H1 (cell line): ENCODE measurements around the gene MPPED1. TPM values are rescaled to one million over a fixed set of nuclear protein-coding genes. Genes with fewer than 3 reads are reported as not detected.

Source experiments
- CTCF ChIA-PET: fragments of 300-600 bp; sonication (Branson Sonifier 250); formaldehyde crosslinking; loops from one replicate; lab custom pipeline; 2021; ENCODE audit not compliant: partially characterized antibody; lab: Charles Lee
- POLR2A ChIA-PET: fragments of 300-600 bp; sonication (Branson Sonifier 250); formaldehyde crosslinking; loops from one replicate; lab custom pipeline; 2021; ENCODE audit warnings: inconsistent platforms; ENCODE audit not compliant: partially characterized antibody; lab: Charles Lee
- DNase-seq, 2 experiments: peaks; one replicate each; pipeline versions ENCODE4 v3.0.0 to v3.0.0-alpha.2; 2010 to 2022; ENCODE audit warnings: low spot score in 2 of 2, low read depth in 1 of 2, mixed read lengths in 1 of 2
- FAIRE-seq: peaks from 2 replicates; lab custom pipeline; 2011; peaks lifted over from hg19 to GRCh38; lab: Jason Lieb, UNC
- H2AFZ ChIP-seq: 2 replicates; pipeline ENCODE4 v1.8.1; 2012; ENCODE audit warnings: low read length, inconsistent platforms
- H2AK5ac ChIP-seq: 2 replicates; pipeline ENCODE4 v1.6.1; 2013; ENCODE audit warnings: low read depth, low read length
- H2BK120ac ChIP-seq: replicated peaks from 2 replicates; pipeline ENCODE3; 2013; ENCODE audit warnings: low read depth, low read length, inconsistent platforms
- H2BK12ac ChIP-seq: 2 replicates; pipeline ENCODE4 v1.6.1; 2013; ENCODE audit warnings: low read depth, low read length
- H2BK15ac ChIP-seq: 2 replicates; pipeline ENCODE4 v1.6.1; 2013; ENCODE audit warnings: low read length
- H2BK20ac ChIP-seq: 2 replicates; pipeline ENCODE4 v1.6.1; 2013; ENCODE audit warnings: low read length
- H2BK5ac ChIP-seq: 2 replicates; pipeline ENCODE4 v1.6.1; 2013; ENCODE audit warnings: low read depth, low read length
- H3K14ac ChIP-seq: 2 replicates; pipeline ENCODE4 v1.6.1; 2013; ENCODE audit warnings: inconsistent platforms; ENCODE audit not compliant: insufficient read length
- H3K18ac ChIP-seq: 2 replicates; pipeline ENCODE4 v1.6.1; 2013; ENCODE audit warnings: low read length; ENCODE audit errors: extremely low read depth
- H3K23ac ChIP-seq: 2 replicates; pipeline ENCODE4 v1.6.1; 2013; ENCODE audit warnings: inconsistent platforms; ENCODE audit not compliant: insufficient read length
- H3K23me2 ChIP-seq: 2 replicates; pipeline ENCODE4 v1.6.1; 2013; ENCODE audit warnings: low read depth, low read length
- H3K27ac ChIP-seq: 2 replicates; pipeline ENCODE4 v1.6.1; 2011; ENCODE audit warnings: low read depth, low read length, inconsistent platforms
- H3K27me3 ChIP-seq, 4 experiments: replicated peaks in 1 of 4; 1 replicate in 1 of 4; 2 replicates in 3 of 4; pipeline versions ENCODE4 v1.6.1 to v1.8.1; 2011 to 2013; ENCODE audit warnings: low read length in 3 of 4, mild to moderate bottlenecking in 3 of 4, inconsistent platforms in 2 of 4, mixed read lengths in 2 of 4, moderate library complexity in 1 of 4; ENCODE audit not compliant: control insufficient read depth in 3 of 4, insufficient read depth in 3 of 4; ENCODE audit errors: extremely low read depth in 1 of 4
- H3K36me3 ChIP-seq, 4 experiments: 2 replicates each; pipeline versions ENCODE4 v1.6.1 to v1.8.1; 2011 to 2013; ENCODE audit warnings: mild to moderate bottlenecking in 4 of 4, low read length in 3 of 4, moderate library complexity in 2 of 4, control low read depth in 1 of 4, inconsistent platforms in 1 of 4; ENCODE audit not compliant: insufficient read depth in 4 of 4, control insufficient read depth in 2 of 4
- H3K4ac ChIP-seq: replicated peaks from 2 replicates; pipeline ENCODE3; 2013; ENCODE audit warnings: low read length, low read depth, mixed read lengths, inconsistent platforms; ENCODE audit not compliant: insufficient read length
- H3K4me1 ChIP-seq, 4 experiments: replicated peaks in 1 of 4; 1 replicate in 1 of 4; 2 replicates in 3 of 4; pipeline versions ENCODE4 v1.6.1 to v1.8.1; 2011 to 2013; ENCODE audit warnings: low read length in 3 of 4, inconsistent platforms in 2 of 4, mixed read lengths in 1 of 4; ENCODE audit not compliant: insufficient read depth in 4 of 4, control insufficient read depth in 3 of 4
- H3K4me2 ChIP-seq, 2 experiments: 2 replicates each; pipeline versions ENCODE4 v1.6.1 to v1.8.1; 2011 to 2013; ENCODE audit warnings: low read depth in 2 of 2, low read length in 2 of 2, control low read depth in 1 of 2, inconsistent platforms in 1 of 2, mild to moderate bottlenecking in 1 of 2; ENCODE audit not compliant: insufficient read depth in 1 of 2
- H3K4me3 ChIP-seq, 4 experiments: fragments of 200-600, 300-600 bp in 1 of 4; sonication (generic), shearing (Covaris generic), sonication (Bioruptor Twin) in 1 of 4; 2 replicates each; pipeline versions ENCODE4 v1.5.1 to v1.8.1; 2011 to 2016; ENCODE audit warnings: low read length in 4 of 4, low read depth in 3 of 4, control low read depth in 2 of 4, inconsistent platforms in 2 of 4, mild to moderate bottlenecking in 2 of 4, mixed read lengths in 1 of 4, moderate library complexity in 1 of 4; ENCODE audit not compliant: insufficient read depth in 2 of 4; ENCODE audit errors: extremely low read depth in 1 of 4
- H3K56ac ChIP-seq: replicated peaks from 2 replicates; pipeline ENCODE3; 2013; ENCODE audit warnings: low read depth, mild to moderate bottlenecking, mixed read lengths, low read length, inconsistent platforms; ENCODE audit not compliant: insufficient read length
- H3K79me1 ChIP-seq: 2 replicates; pipeline ENCODE4 v1.6.1; 2013; ENCODE audit warnings: low read depth, low read length, control low read depth
- H3K79me2 ChIP-seq, 2 experiments: 2 replicates each; pipeline versions ENCODE4 v1.6.1 to v1.8.1; 2012 to 2013; ENCODE audit warnings: low read length in 2 of 2, mild to moderate bottlenecking in 2 of 2, inconsistent platforms in 1 of 2; ENCODE audit not compliant: insufficient read depth in 2 of 2, control insufficient read depth in 1 of 2
- H3K9ac ChIP-seq, 4 experiments: replicated peaks in 1 of 4; 1 replicate in 1 of 4; 2 replicates in 3 of 4; pipeline versions ENCODE4 v1.6.1 to v1.8.1; 2011 to 2013; ENCODE audit warnings: low read depth in 3 of 4, low read length in 3 of 4, control low read depth in 2 of 4, mild to moderate bottlenecking in 2 of 4, moderate library complexity in 2 of 4, inconsistent platforms in 1 of 4; ENCODE audit errors: extremely low read depth in 1 of 4
- H3K9me3 ChIP-seq, 2 experiments: 2 replicates each; pipeline versions ENCODE4 v1.6.1 to v1.8.1; 2012 to 2013; ENCODE audit warnings: mild to moderate bottlenecking in 2 of 2, moderate library complexity in 2 of 2, control low read depth in 1 of 2, inconsistent platforms in 1 of 2, low read depth in 1 of 2, low read length in 1 of 2, mixed read lengths in 1 of 2; ENCODE audit not compliant: insufficient read depth in 2 of 2
- H4K20me1 ChIP-seq, 2 experiments: replicated peaks in 1 of 2; 2 replicates each; pipeline versions ENCODE3 to v1.8.1; 2011 to 2013; ENCODE audit warnings: inconsistent platforms in 2 of 2, low read length in 2 of 2, mild to moderate bottlenecking in 1 of 2; ENCODE audit not compliant: insufficient read depth in 2 of 2, control insufficient read depth in 1 of 2
- H4K5ac ChIP-seq: 2 replicates; pipeline ENCODE4 v1.6.1; 2013; ENCODE audit warnings: low read length, low read depth, mixed read lengths, inconsistent platforms; ENCODE audit not compliant: insufficient read length
- H4K8ac ChIP-seq: 2 replicates; pipeline ENCODE4 v1.8.0; 2013; ENCODE audit warnings: mild to moderate bottlenecking, moderate library complexity, low read length, inconsistent platforms; ENCODE audit not compliant: insufficient read depth; ENCODE audit errors: extremely low read depth
- H4K91ac ChIP-seq: replicated peaks from 2 replicates; pipeline ENCODE3; 2013; ENCODE audit warnings: low read length, mixed read lengths, inconsistent platforms; ENCODE audit not compliant: insufficient read length
- GABPA ChIP-seq: IDR thresholded peaks from 2 replicates; pipeline ENCODE4 v1.6.1; 2011; ENCODE audit warnings: mild to moderate bottlenecking, low read length, moderate library complexity, borderline replicate concordance; ENCODE audit not compliant: insufficient read depth
- KDM1A ChIP-seq: fragments of 200-600, 300-600 bp; sonication (generic); IDR thresholded peaks from 2 replicates; pipeline ENCODE4 v1.7.1; 2016; ENCODE audit warnings: mild to moderate bottlenecking, low read length, borderline replicate concordance
- KDM4A ChIP-seq: IDR thresholded peaks from one replicate; pipeline ENCODE4 v1.7.1; 2012; ENCODE audit warnings: low read depth, mild to moderate bottlenecking, moderate library complexity, low read length, inconsistent platforms; ENCODE audit not compliant: severe bottlenecking
- MAFK ChIP-seq: IDR thresholded peaks from 2 replicates; pipeline ENCODE4 v1.6.1; 2012; ENCODE audit warnings: low read depth, mild to moderate bottlenecking, improper control_type of control experiment, low read length
- NANOG ChIP-seq: IDR thresholded peaks from 2 replicates; pipeline ENCODE4 v1.6.1; 2011; ENCODE audit warnings: low read length, low read depth, mild to moderate bottlenecking, inconsistent platforms; ENCODE audit not compliant: insufficient read depth, poor library complexity, severe bottlenecking
- NRF1 ChIP-seq: IDR thresholded peaks from 2 replicates; pipeline ENCODE4 v1.6.1; 2011; ENCODE audit warnings: mild to moderate bottlenecking, low read depth, low read length, improper control_type of control experiment
- RBBP5 ChIP-seq: IDR thresholded peaks from 2 replicates; pipeline ENCODE4 v1.7.1; 2012; ENCODE audit warnings: low read depth, mild to moderate bottlenecking, inconsistent platforms, low read length, moderate library complexity, borderline replicate concordance
- SAP30 ChIP-seq: fragments of 300-600 bp; sonication (generic); IDR thresholded peaks from 2 replicates; pipeline ENCODE4 v1.7.1; 2012; ENCODE audit warnings: low read length, moderate library complexity, mild to moderate bottlenecking, inconsistent platforms; ENCODE audit not compliant: insufficient read depth, insufficient replicate concordance
- SIX5 ChIP-seq: IDR thresholded peaks from 2 replicates; pipeline ENCODE4 v1.6.1; 2011; ENCODE audit warnings: mild to moderate bottlenecking, low read depth, low read length
- TCF12 ChIP-seq: IDR thresholded peaks from 2 replicates; pipeline ENCODE4 v1.6.1; 2011; ENCODE audit warnings: low read depth, mild to moderate bottlenecking, low read length
- WGBS, 2 experiments: shearing (Covaris generic) in 1 of 2; methylation state at CpG; one replicate each; pipeline versions ENCODE4 v1.1.6 to v1.1.7; 2013 to 2015; ENCODE audit warnings: low lambda C conversion rate in 2 of 2, mixed read lengths in 2 of 2, inconsistent platforms in 1 of 2, low coverage in 1 of 2, missing lambda C conversion rate in 1 of 2; ENCODE audit not compliant: insufficient replicate concordance in 2 of 2, insufficient coverage in 1 of 2, insufficient read length in 1 of 2; ENCODE audit errors: extremely low coverage in 1 of 2, missing lambda C conversion rate in 1 of 2; 5-methylcytosine and 5-hydroxymethylcytosine counted together
- polyA plus RNA-seq, 7 experiments: library from polyadenylated mRNA; depleted of rRNA in 3 of 7; stranded (reverse) in 5 of 7; unstranded in 2 of 7; fragments of >200 nt in 5 of 7; fragments of 200-250 nt in 2 of 7; gene quantifications; 1 replicate in 5 of 7; 2 replicates in 1 of 7; 4 replicates in 1 of 7; pipeline versions ENCODE4 v1.2.1 to v1.2.3, GENCODE V29; 2011 to 2013; ENCODE audit warnings: missing spikeins in 2 of 7, mixed read lengths in 2 of 7
- total RNA-seq: library from RNA; stranded (reverse); fragmentation: NEBNext Ultra II Directional; extraction: Animal tissue kit (Norgen Biotek cat#: 25700); gene quantifications from 2 replicates; pipeline ENCODE4 v1.2.1, GENCODE V29; 2021
- TF ChIP-seq, protein P1 (sequence below): IDR thresholded peaks from 2 replicates; pipeline ENCODE4 v1.6.1; 2012; ENCODE audit warnings: inconsistent platforms

The MPPED1 gene
- total and polyA plus RNA-seq, 2 of the 8 experiments (the other 6 are each of a cell fraction or from before 2014, with no cell fraction given) = 0.29 to 0.37 TPM

DNA sequence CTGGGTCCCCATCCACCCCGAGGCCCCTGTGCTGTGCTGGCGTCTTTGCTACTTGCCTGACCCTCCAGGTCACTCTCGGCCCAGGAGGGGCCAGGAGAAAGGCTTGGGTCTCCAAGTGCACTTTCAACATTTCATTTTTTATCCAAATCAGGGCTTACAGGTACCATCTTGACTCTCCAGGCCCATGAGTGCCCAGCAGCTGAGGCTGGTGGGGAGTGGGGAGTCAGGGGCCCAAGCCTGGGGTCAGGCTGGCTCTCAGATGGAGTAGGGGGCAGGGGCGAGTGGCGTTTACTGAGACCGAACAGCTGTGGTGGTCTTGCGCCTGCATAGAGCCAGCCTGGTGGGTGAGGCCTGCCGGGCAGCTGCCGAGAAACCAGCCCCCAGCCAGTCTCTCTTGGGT is 61.6 kb downstream of the MPPED1 start:
- Histone ChIP-seq H3K4me1 (no peaks in the 10 kb centered on the region), H2BK12ac (no peak overlapping the region), H3K79me1 (no peaks in the 10 kb centered on the region), H3K79me2 (no peaks in the 10 kb centered on the region), H3K4me3 (no peak overlapping the region), H2BK5ac (no peak overlapping the region), H3K56ac (no peak overlapping the region), H3K9ac (no peak overlapping the region), H2BK120ac (no peak overlapping the region), H4K5ac (no peak overlapping the region), H2BK15ac (no peak overlapping the region), H3K4ac (no peak overlapping the region), H2AK5ac (no peak overlapping the region), H3K18ac (no peak overlapping the region), H3K36me3 (no peaks in the 10 kb centered on the region), H4K8ac (no peak overlapping the region), H3K9me3 (no peaks in the 10 kb centered on the region), H4K20me1 (peaks cover 0 to 4% of the 10 kb centered on the region in 2 experiments), H3K4me2 (no peak overlapping the region), H3K27ac (no peak overlapping the region), H4K91ac (no peak overlapping the region), H2BK20ac (no peak overlapping the region), H3K23me2 (peaks cover 8% of the 10 kb centered on the region; the same call in 1 of the 2 replicates), H3K27me3 (peaks cover 0 to 4% (median 0%) of the 10 kb centered on the region in 4 experiments; a peak in 2 of 7 replicates), H3K23ac (no peak overlapping the region), H3K14ac (no peak overlapping the region), H2AFZ (no peak overlapping the region)
- FAIRE-seq = no peak
- TF ChIP-seq, protein P1, sequence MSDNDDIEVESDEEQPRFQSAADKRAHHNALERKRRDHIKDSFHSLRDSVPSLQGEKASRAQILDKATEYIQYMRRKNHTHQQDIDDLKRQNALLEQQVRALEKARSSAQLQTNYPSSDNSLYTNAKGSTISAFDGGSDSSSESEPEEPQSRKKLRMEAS = no peak
- TF ChIP-seq RBBP5 = no peak
- no peak for TF ChIP-seq MAFK
- no peak for TF ChIP-seq GABPA
- no peak for TF ChIP-seq TCF12
- no peak for TF ChIP-seq NRF1
- no peak for TF ChIP-seq KDM1A
- no peak for TF ChIP-seq SAP30
- no peak for TF ChIP-seq SIX5
- TF ChIP-seq NANOG = no peak
- TF ChIP-seq KDM4A = no peak
- ChIA-PET POLR2A (no interaction called here), CTCF (interaction anchor here (1.0 to 1.4 kb wide), 2 partner anchors 9 to 42 kb away, joined by 3 to 4 read pairs; no protein-coding TSS in a partner anchor)
- no peak for DNase-seq
- WGBS, 2 experiments = 80% methylated on average over 9 of the region's 9 CpGs; no CpG with 5 or more reads in 1 of the 2 experiments
